Measurements from ENCODE around the gene CFLAR.

The CFLAR gene

DNA sequence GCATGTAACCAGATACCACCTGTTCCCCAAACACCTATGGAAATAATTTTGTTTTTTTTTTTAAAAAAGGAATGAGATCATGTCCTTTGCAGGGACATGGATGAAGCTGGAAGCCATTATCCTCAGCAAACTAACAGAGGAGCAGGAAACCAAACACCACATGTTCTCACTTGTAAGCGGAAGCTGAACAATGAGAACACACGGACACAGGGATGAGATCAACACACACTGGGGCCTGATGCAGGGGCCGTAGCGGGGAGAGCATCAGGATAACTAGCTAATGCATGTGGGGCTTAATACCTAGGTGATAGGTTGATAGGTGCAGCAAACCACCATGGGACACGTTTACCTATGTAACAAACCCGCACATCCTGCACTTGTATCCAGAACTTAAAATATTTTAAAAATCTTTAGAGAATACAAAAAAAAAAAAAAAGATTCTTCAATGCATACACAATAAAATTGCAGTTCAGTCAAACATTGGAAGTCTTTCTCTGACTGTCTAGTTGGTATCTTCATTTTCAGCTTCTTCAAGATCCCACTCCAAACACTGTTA, 55.4 kb downstream of the CFLAR start:
- ChIA-PET POLR2A (interaction anchor here (0.7 to 0.8 kb wide), 2 partner anchors 11 to 13 kb away, joined by 3 to 4 read pairs; partner anchors contain the start of gene CASP10), CTCF (interaction anchor here (0.7 to 2.3 kb wide), 4 partner anchors 11 to 270 kb away, joined by 3 to 12 read pairs (median 6); partner anchors contain the start of gene CASP10)
- Histone ChIP-seq H3K9me3 (ENCODE audit: control insufficient read depth, insufficient read depth, low read depth, low read length) (no peaks in the 10 kb centered on the region), H3K36me3 (ENCODE audit: control insufficient read depth in 2 of 2, insufficient read depth in 1 of 2, low read length in 2 of 2) (peaks cover 0 to 3% of the 10 kb centered on the region in 2 experiments; a peak in 1 of 3 replicates), H3K4me3 (ENCODE audit: low read depth, low read length) (no peak overlapping the region), H3K27ac (ENCODE audit: extremely low read depth, low read depth, low read length) (no peak overlapping the region), H3K4me1 (ENCODE audit: control insufficient read depth, insufficient read depth, low read length) (no peaks in the 10 kb centered on the region)
- TF ChIP-seq SP3 (tag by site-specific recombination; IDR thresholded peaks at IDR 0.05): no peak
- no peak for TF ChIP-seq YY2 (tag by site-specific recombination; IDR thresholded peaks at IDR 0.05)
- no peak for TF ChIP-seq GLI4 (tag by site-specific recombination; IDR thresholded peaks at IDR 0.05)
- no peak for TF ChIP-seq ZNF133 (tag by site-specific recombination; IDR thresholded peaks at IDR 0.05)
- no peak for TF ChIP-seq HIC1 (tag by site-specific recombination; IDR thresholded peaks at IDR 0.05)
- TF ChIP-seq ZNF350 (tag by site-specific recombination; IDR thresholded peaks at IDR 0.05): no peak

DNA sequence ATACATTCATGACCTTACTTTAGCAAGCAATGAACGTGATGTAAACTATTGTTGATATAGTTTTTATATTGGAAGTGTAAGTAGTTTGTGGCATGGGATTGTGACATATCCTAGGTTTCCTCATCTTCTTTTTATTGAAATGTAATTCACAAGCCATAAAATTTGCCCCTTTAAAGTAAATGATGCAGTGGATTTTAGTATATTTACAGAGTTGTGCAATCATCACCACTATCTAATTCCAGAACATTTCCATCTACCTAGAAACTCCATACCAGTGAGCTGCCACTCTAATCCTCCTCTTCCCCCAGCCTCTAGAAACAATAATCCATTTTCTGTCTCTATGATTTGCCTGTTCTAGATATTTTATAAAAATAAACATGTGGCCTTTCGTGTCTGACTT, 56.3 kb downstream of the CFLAR start:
- ChIA-PET CTCF (interaction anchor here (0.7 to 1.8 kb wide), 2 partner anchors 60 to 317 kb away, joined by 3 to 6 read pairs; no protein-coding TSS in a partner anchor), POLR2A (no interaction called here)
- no peaks in the 10 kb centered on the region for H3K9me3 ChIP-seq (ENCODE audit: control insufficient read depth, insufficient read depth, low read depth, low read length)

GRCh38 chr2:201174687-201175086, 58.7 kb downstream of the CFLAR start:
- no peak overlapping the region for H3K27ac ChIP-seq (ENCODE audit: extremely low read depth, low read depth, low read length)
- no peak for TF ChIP-seq ZNF23 (tag by site-specific recombination; IDR thresholded peaks at IDR 0.05; ENCODE audit: borderline replicate concordance)
- no peak for TF ChIP-seq ZNF157 (tag by site-specific recombination; IDR thresholded peaks at IDR 0.05)
- TF ChIP-seq ZFP69B (tag by site-specific recombination; IDR thresholded peaks at IDR 0.05): no peak
- TF ChIP-seq ZNF48 (tag by site-specific recombination; IDR thresholded peaks at IDR 0.05): no peak
- no peak for TF ChIP-seq CTCF (tag by site-specific recombination; IDR thresholded peaks at IDR 0.05)

More for the DNA sequence above, 56.3 kb downstream of the CFLAR start:
- Histone ChIP-seq H3K36me3 (ENCODE audit: control insufficient read depth in 2 of 2, insufficient read depth in 1 of 2, low read length in 2 of 2) (peaks cover 0 to under 1% of the 10 kb centered on the region in 2 experiments; a peak in 1 of 3 replicates), H3K27ac (ENCODE audit: extremely low read depth, low read depth, low read length) (no peak overlapping the region), H3K4me1 (ENCODE audit: control insufficient read depth, insufficient read depth, low read length) (no peaks in the 10 kb centered on the region), H3K4me3 (ENCODE audit: low read depth, low read length) (no peak overlapping the region)
- no peak for TF ChIP-seq KLF9 (tag by site-specific recombination; IDR thresholded peaks at IDR 0.05; ENCODE audit: low read depth)
- TF ChIP-seq ZNF223 (tag by site-specific recombination; IDR thresholded peaks at IDR 0.05): no peak
- no peak for TF ChIP-seq GFI1B (tag by site-specific recombination; IDR thresholded peaks at IDR 0.05)

DNA sequence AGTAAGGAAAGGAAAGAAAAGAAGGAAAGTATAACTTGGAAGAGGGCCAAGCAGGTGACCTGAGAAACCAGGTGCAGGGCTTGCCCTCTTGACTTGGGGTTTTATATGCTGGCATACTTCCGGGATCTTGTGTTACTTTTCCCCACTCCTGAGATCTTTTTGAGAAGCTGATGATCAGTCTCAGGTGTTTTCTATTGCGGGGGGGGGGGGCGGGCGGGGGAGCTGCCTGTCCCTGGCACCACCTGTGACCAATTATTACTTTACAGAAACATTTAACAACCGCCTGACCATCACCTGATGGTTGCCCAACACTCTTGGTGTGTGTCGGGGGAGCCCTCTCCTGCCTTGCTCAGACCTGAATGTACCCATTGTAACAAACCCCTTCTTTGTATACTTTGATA, 60.1 kb downstream of the CFLAR start:
- Histone ChIP-seq H3K9me3 (ENCODE audit: control insufficient read depth, insufficient read depth, low read depth, low read length) (no peaks in the 10 kb centered on the region), H3K4me1 (ENCODE audit: control insufficient read depth, insufficient read depth, low read length) (no peaks in the 10 kb centered on the region), H3K36me3 (ENCODE audit: control insufficient read depth in 2 of 2, insufficient read depth in 1 of 2, low read length in 2 of 2) (no peaks in the 10 kb centered on the region), H3K4me3 (ENCODE audit: low read depth, low read length) (no peak overlapping the region), H3K27ac (ENCODE audit: extremely low read depth, low read depth, low read length) (no peak overlapping the region)
- no peak for TF ChIP-seq ZNF707 (tag by site-specific recombination; IDR thresholded peaks at IDR 0.05)
- TF ChIP-seq PRDM10 (tag by site-specific recombination; IDR thresholded peaks at IDR 0.05): no peak
- ChIA-PET CTCF (interaction anchor here (1.0 to 4.5 kb wide), 5 partner anchors 56 to 275 kb away, joined by 3 to 41 read pairs (median 11); no protein-coding TSS in a partner anchor), POLR2A (no interaction called here)

More at GRCh38 chr2:201174687-201175086, 58.7 kb downstream of the CFLAR start:
- ChIA-PET POLR2A (no interaction called here), CTCF (interaction anchor here (1.1 to 1.5 kb wide), 2 partner anchors 16 to 58 kb away, joined by 5 read pairs; no protein-coding TSS in a partner anchor)
- Histone ChIP-seq H3K36me3 (ENCODE audit: control insufficient read depth in 2 of 2, insufficient read depth in 1 of 2, low read length in 2 of 2) (no peaks in the 10 kb centered on the region), H3K4me1 (ENCODE audit: control insufficient read depth, insufficient read depth, low read length) (no peaks in the 10 kb centered on the region), H3K9me3 (ENCODE audit: control insufficient read depth, insufficient read depth, low read depth, low read length) (no peaks in the 10 kb centered on the region), H3K4me3 (ENCODE audit: low read depth, low read length) (no peak overlapping the region)

All from HEK293 (cell line).